ENCODE results near the gene SLC26A8. TPM values are rescaled to one million over a fixed set of nuclear protein-coding genes. Genes with fewer than 3 reads are reported as not detected.
A peak's percentile ranks its signal among the peaks of the same experiment; 100 is the strongest.

Gene SLC26A8
- total and polyA plus RNA-seq, 4 donors = 0.20 to 1.1 (median 0.48) TPM

- Histone ChIP-seq H3K27me3 (ENCODE audit: control insufficient read depth in 3 of 3, insufficient read depth in 3 of 3, low read length in 2 of 3) (no peaks in the 10 kb centered on the region), H3K4me1 (ENCODE audit: control insufficient read depth in 5 of 5, insufficient read depth in 5 of 5, low read length in 5 of 5) (peaks cover 7 to 18% (median 11%) of the 10 kb centered on the region in 5 donors), H3K36me3 (ENCODE audit: control insufficient read depth in 4 of 4, insufficient read depth in 4 of 4, low read length in 4 of 4) (peaks cover 0 to 1% (median 0%) of the 10 kb centered on the region in 4 donors), H3K9me3 (ENCODE audit: control insufficient read depth in 4 of 4, insufficient read depth in 3 of 4, low read length in 3 of 4) (no peaks in the 10 kb centered on the region), H3K27ac (ENCODE audit: low read depth in 1 of 2, low read length in 1 of 2) (no peak overlapping the region), H3K9ac (ENCODE audit: insufficient read depth in 1 of 2, low read length in 2 of 2) (no peak overlapping the region), H3K4me3 (no peak overlapping the region)
- WGBS, 2 donors = 88 to 92% methylated on average over 12 of the region's 12 CpGs
- no peak for ATAC-seq (ENCODE audit: insufficient read depth, low FRiP score)
- no peak for DNase-seq
- TF ChIP-seq CTCF (IDR thresholded peaks at IDR 0.05; ENCODE audit: control extremely low read depth, extremely low read depth) = no peak
Measured at GRCh38 chr6:36042618-36043260, 18.3 kb upstream of the SLC26A8 start.

- Histone ChIP-seq H3K9me3 (ENCODE audit: control insufficient read depth in 4 of 4, insufficient read depth in 3 of 4, low read length in 3 of 4) (no peaks in the 10 kb centered on the region), H3K9ac (ENCODE audit: insufficient read depth in 1 of 2, low read length in 2 of 2) (no peak overlapping the region), H3K27me3 (ENCODE audit: control insufficient read depth in 3 of 3, insufficient read depth in 3 of 3, low read length in 2 of 3) (no peaks in the 10 kb centered on the region), H3K4me1 (ENCODE audit: control insufficient read depth in 5 of 5, insufficient read depth in 5 of 5, low read length in 5 of 5) (peaks cover 7 to 23% (median 13%) of the 10 kb centered on the region in 5 donors), H3K27ac (ENCODE audit: low read depth in 1 of 2, low read length in 1 of 2) (no peak overlapping the region), H3K36me3 (ENCODE audit: control insufficient read depth in 4 of 4, insufficient read depth in 4 of 4, low read length in 4 of 4) (peaks cover 0 to 1% (median 0%) of the 10 kb centered on the region in 4 donors), H3K4me3 (no peak overlapping the region)
- no peak for DNase-seq
- no peak for TF ChIP-seq CTCF (IDR thresholded peaks at IDR 0.05; ENCODE audit: control extremely low read depth, extremely low read depth)
- no peak for ATAC-seq (ENCODE audit: insufficient read depth, low FRiP score)
Measured at GRCh38 chr6:36040958-36041357, 16.5 kb upstream of the SLC26A8 start.

GRCh38 chr6:36039112-36039511 is 14.7 kb upstream of the SLC26A8 start:
- ATAC-seq (ENCODE audit: insufficient read depth, low FRiP score) (no peak), DNase-seq (peak in 2 of 3 donors; percentile 40 to 49)
- Histone ChIP-seq H3K27me3 (ENCODE audit: control insufficient read depth in 3 of 3, insufficient read depth in 3 of 3, low read length in 2 of 3) (no peaks in the 10 kb centered on the region), H3K9ac (ENCODE audit: insufficient read depth in 1 of 2, low read length in 2 of 2) (no peak overlapping the region), H3K27ac (ENCODE audit: low read depth in 1 of 2, low read length in 1 of 2) (no peak overlapping the region), H3K4me3 (no peak overlapping the region), H3K9me3 (ENCODE audit: control insufficient read depth in 4 of 4, insufficient read depth in 3 of 4, low read length in 3 of 4) (no peaks in the 10 kb centered on the region), H3K36me3 (ENCODE audit: control insufficient read depth in 4 of 4, insufficient read depth in 4 of 4, low read length in 4 of 4) (peaks cover 0 to 1% (median 0%) of the 10 kb centered on the region in 4 donors), H3K4me1 (ENCODE audit: control insufficient read depth in 5 of 5, insufficient read depth in 5 of 5, low read length in 5 of 5) (peaks cover 7 to 40% (median 22%) of the 10 kb centered on the region in 5 donors)
- no peak for TF ChIP-seq CTCF (IDR thresholded peaks at IDR 0.05; ENCODE audit: control extremely low read depth, extremely low read depth)

Data from lung (tissue), 12 donors.